Fibroblast of lung (primary cell): ENCODE results near the gene CECR2. TPM values are rescaled to one million over a fixed set of nuclear protein-coding genes. Genes with fewer than 3 reads are reported as not detected.

ENCODE experiments used
- DNase-seq, 2 donors: peaks; one replicate each; pipeline versions ENCODE4 v3.0.0 to v3.0.0-alpha.2; 2010; ENCODE audit warnings: low read depth in 2 of 2
- H2AFZ ChIP-seq: 2 replicates; pipeline ENCODE4 v1.5.1; 2012; ENCODE audit warnings: low read length, control low read depth, inconsistent platforms
- H3K27ac ChIP-seq: 2 replicates; pipeline ENCODE4 v1.5.1; 2011; ENCODE audit warnings: low read length, control low read depth; ENCODE audit not compliant: insufficient read depth
- H3K27me3 ChIP-seq: 2 replicates; pipeline ENCODE4 v1.5.1; 2011; ENCODE audit warnings: mild to moderate bottlenecking, low read length; ENCODE audit not compliant: control insufficient read depth, insufficient read depth
- H3K36me3 ChIP-seq: 2 replicates; pipeline ENCODE4 v1.5.1; 2011; ENCODE audit warnings: low read length; ENCODE audit not compliant: control insufficient read depth, insufficient read depth
- H3K4me1 ChIP-seq: 2 replicates; pipeline ENCODE4 v1.5.1; 2011; ENCODE audit warnings: low read length; ENCODE audit not compliant: control insufficient read depth, insufficient read depth; ENCODE audit errors: extremely low read depth
- H3K4me2 ChIP-seq: 2 replicates; pipeline ENCODE4 v1.5.1; 2011; ENCODE audit warnings: low read length, control low read depth; ENCODE audit not compliant: insufficient read depth; ENCODE audit errors: extremely low read depth
- H3K4me3 ChIP-seq, 4 experiments: fragments of 200-600 bp in 1 of 4; sonication (generic) in 1 of 4; replicated peaks in 1 of 4; 2 replicates each; pipeline ENCODE4 v1.5.1; 2011 to 2016; ENCODE audit warnings: low read length in 4 of 4, low read depth in 3 of 4, mild to moderate bottlenecking in 3 of 4, control low read depth in 2 of 4, inconsistent platforms in 1 of 4, mixed read lengths in 1 of 4; ENCODE audit not compliant: insufficient read depth in 1 of 4; ENCODE audit errors: control extremely low read depth in 1 of 4
- H3K79me2 ChIP-seq: 2 replicates; pipeline ENCODE4 v1.5.1; 2012; ENCODE audit warnings: mild to moderate bottlenecking, low read length, inconsistent platforms; ENCODE audit not compliant: control insufficient read depth, insufficient read depth
- H3K9ac ChIP-seq: 2 replicates; pipeline ENCODE4 v1.5.1; 2011; ENCODE audit warnings: mild to moderate bottlenecking, low read length, control low read depth; ENCODE audit not compliant: insufficient read depth
- H3K9me3 ChIP-seq: 2 replicates; pipeline ENCODE4 v1.5.1; 2012; ENCODE audit warnings: low read depth, low read length; ENCODE audit not compliant: control insufficient read depth, insufficient read depth
- H4K20me1 ChIP-seq: 2 replicates; pipeline ENCODE4 v1.5.1; 2011; ENCODE audit warnings: low read length; ENCODE audit not compliant: control insufficient read depth, insufficient read depth; ENCODE audit errors: extremely low read depth
- EZH2 ChIP-seq: IDR thresholded peaks from 2 replicates; pipeline ENCODE4 v1.5.1; 2012; ENCODE audit warnings: low read length, control low read depth, mild to moderate bottlenecking; ENCODE audit errors: missing control alignments
- polyA plus RNA-seq, 2 donors: library from polyadenylated mRNA; depleted of rRNA in 1 of 2; stranded (reverse) in 1 of 2; unstranded in 1 of 2; fragments of >200 nt; gene quantifications; 2 replicates each; pipeline ENCODE4 v1.2.1, GENCODE V29; 2011 to 2012; ENCODE audit warnings: missing spikeins in 1 of 2
- total RNA-seq: library from RNA; depleted of rRNA; stranded (reverse); fragments of >200 nt; gene quantifications from 2 replicates; pipeline ENCODE4 v1.2.1, GENCODE V29; 2014
- TF ChIP-seq, protein P1 (sequence below), 2 donors: IDR thresholded peaks in 1 of 2; conservative IDR thresholded peaks in 1 of 2; 1 replicate in 1 of 2; 2 replicates in 1 of 2; pipeline ENCODE4 v1.5.1; 2011 to 2012; ENCODE audit warnings: low read length in 2 of 2, control low read depth in 1 of 2, inconsistent platforms in 1 of 2, low read depth in 1 of 2, mild to moderate bottlenecking in 1 of 2

Gene CECR2
- total and polyA plus RNA-seq, 2 donors (not counting 1 experiment from before 2014, with no cell fraction given): under 0.01 to 0.09 TPM

DNA sequence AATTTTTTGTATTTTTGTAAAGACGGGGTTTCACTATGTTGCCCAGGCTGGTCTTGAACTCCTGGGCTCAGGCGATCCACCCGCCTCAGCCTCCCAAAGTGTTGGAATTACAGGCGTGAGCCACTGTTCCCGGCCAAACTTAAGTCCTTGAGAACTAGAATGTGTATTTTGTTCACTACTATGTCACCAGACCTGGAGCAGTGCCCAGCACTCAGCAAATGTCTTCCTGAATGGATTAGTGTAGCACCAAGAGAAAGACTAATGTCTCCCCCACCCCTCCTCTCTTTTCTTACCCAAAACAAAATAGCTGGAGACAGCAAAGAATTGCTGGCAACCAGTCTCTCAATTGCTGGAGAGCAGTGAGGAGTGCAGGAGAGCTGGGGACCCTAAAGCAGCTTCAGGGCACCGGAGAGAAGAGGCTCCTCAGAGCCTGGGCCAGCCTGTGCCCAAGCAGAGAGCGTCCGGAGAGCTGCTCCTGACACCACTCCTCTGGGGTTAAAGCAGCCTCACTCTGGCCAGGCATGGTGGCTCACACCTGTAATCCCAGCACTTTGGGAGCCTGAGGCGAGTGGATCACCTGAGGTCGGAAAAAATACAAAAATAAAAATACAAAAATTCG is 209.0 kb downstream of the CECR2 start:
- Histone ChIP-seq H2AFZ (no peak overlapping the region), H3K27ac (no peak overlapping the region), H3K4me2 (no peak overlapping the region), H3K9ac (no peak overlapping the region), H3K9me3 (no peaks in the 10 kb centered on the region), H3K4me1 (no peaks in the 10 kb centered on the region), H3K27me3 (peaks cover 2% of the 10 kb centered on the region), H3K36me3 (no peaks in the 10 kb centered on the region), H3K4me3 (no peak overlapping the region), H3K79me2 (no peaks in the 10 kb centered on the region), H4K20me1 (no peaks in the 10 kb centered on the region)
- TF ChIP-seq EZH2: no peak
- TF ChIP-seq, protein P1, sequence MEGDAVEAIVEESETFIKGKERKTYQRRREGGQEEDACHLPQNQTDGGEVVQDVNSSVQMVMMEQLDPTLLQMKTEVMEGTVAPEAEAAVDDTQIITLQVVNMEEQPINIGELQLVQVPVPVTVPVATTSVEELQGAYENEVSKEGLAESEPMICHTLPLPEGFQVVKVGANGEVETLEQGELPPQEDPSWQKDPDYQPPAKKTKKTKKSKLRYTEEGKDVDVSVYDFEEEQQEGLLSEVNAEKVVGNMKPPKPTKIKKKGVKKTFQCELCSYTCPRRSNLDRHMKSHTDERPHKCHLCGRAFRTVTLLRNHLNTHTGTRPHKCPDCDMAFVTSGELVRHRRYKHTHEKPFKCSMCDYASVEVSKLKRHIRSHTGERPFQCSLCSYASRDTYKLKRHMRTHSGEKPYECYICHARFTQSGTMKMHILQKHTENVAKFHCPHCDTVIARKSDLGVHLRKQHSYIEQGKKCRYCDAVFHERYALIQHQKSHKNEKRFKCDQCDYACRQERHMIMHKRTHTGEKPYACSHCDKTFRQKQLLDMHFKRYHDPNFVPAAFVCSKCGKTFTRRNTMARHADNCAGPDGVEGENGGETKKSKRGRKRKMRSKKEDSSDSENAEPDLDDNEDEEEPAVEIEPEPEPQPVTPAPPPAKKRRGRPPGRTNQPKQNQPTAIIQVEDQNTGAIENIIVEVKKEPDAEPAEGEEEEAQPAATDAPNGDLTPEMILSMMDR (conservative IDR thresholded peaks at IDR 0.05 in 1 of 2, IDR thresholded peaks at IDR 0.05 in 1 of 2; ENCODE audit: low read depth in 1 of 2, low read length in 2 of 2): no peak
- peak; percentile 56 to 65 for DNase-seq

- Histone ChIP-seq H4K20me1 (no peaks in the 10 kb centered on the region), H3K79me2 (no peaks in the 10 kb centered on the region), H3K9ac (no peak overlapping the region), H3K27ac (no peak overlapping the region), H3K4me2 (no peak overlapping the region), H3K36me3 (no peaks in the 10 kb centered on the region), H3K27me3 (no peaks in the 10 kb centered on the region), H3K9me3 (no peaks in the 10 kb centered on the region), H3K4me1 (no peaks in the 10 kb centered on the region), H2AFZ (no peak overlapping the region), H3K4me3 (no peak overlapping the region)
- DNase-seq: no peak
- TF ChIP-seq, protein P1 (conservative IDR thresholded peaks at IDR 0.05 in 1 of 2, IDR thresholded peaks at IDR 0.05 in 1 of 2; ENCODE audit: low read depth in 1 of 2, low read length in 2 of 2): no peak
- TF ChIP-seq EZH2: no peak
Measured at GRCh38 chr22:17579535-17579981, 210.3 kb downstream of the CECR2 start.

- Histone ChIP-seq H3K27ac (no peak overlapping the region), H4K20me1 (no peaks in the 10 kb centered on the region), H3K9ac (no peak overlapping the region), H3K27me3 (no peaks in the 10 kb centered on the region), H3K79me2 (no peaks in the 10 kb centered on the region), H2AFZ (no peak overlapping the region), H3K4me3 (no peak overlapping the region), H3K36me3 (no peaks in the 10 kb centered on the region), H3K9me3 (no peaks in the 10 kb centered on the region), H3K4me1 (no peaks in the 10 kb centered on the region), H3K4me2 (no peak overlapping the region)
- peak in 1 of 2 donors; percentile 31 for DNase-seq
- no peak for TF ChIP-seq EZH2
- TF ChIP-seq, protein P1 (conservative IDR thresholded peaks at IDR 0.05 in 1 of 2, IDR thresholded peaks at IDR 0.05 in 1 of 2; ENCODE audit: low read depth in 1 of 2, low read length in 2 of 2): no peak
Measured at GRCh38 chr22:17580441-17581031, 211.3 kb downstream of the CECR2 start.
